Effector CD4-positive, alpha-beta T cell (primary cell): ENCODE data around the gene PNPLA7.
"Not testable (repeated sequence)": the region's sequence is repeated elsewhere in the genome, so short reads cannot be mapped to it uniquely, and the experiment has no call there.

ENCODE experiments used
- DNase-seq: peaks from one replicate; pipeline ENCODE4 v3.0.0-alpha.2; 2020

Gene PNPLA7

DNA sequence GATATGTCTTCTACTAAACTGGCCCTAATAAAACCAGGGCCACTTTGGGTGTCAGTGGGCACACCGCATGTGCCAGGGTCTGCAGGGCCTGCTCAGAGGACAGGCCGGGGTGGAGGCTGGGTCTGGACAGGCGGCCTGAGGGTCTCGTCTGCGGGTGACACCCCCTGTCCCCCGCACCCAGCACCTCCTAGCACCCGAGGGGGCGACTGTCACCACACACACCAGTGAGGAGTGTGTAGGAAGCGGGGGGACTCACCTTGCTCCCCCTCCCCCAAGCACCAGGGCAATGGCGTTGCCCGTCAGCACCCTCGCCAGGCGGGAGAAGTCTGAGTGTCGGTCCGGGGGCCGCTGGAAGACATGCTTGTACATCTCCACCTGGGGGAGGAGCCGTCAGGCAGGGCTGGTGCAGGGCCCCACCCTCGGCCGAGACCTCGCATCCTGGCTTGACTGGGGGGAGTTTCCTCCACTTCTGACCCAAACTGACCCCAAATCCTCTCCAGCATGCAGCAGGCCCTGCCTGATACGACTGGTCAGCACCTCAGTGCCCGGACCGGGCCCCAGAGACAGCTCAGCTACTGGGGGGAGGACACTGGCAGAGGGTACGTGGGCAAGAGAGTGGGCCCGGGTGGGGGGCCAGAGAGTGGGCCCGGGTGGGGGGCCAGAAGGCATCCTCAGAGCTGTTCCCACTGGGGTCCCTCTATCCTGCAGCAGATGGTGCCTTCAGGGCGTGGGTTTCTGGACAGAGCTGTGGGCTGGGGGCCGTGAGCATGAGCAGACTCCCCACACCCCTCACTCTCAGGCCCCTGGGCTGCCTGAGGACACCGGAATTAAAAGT is 72.2 kb downstream of the PNPLA7 start:
- DNase-seq, result no peak

DNA sequence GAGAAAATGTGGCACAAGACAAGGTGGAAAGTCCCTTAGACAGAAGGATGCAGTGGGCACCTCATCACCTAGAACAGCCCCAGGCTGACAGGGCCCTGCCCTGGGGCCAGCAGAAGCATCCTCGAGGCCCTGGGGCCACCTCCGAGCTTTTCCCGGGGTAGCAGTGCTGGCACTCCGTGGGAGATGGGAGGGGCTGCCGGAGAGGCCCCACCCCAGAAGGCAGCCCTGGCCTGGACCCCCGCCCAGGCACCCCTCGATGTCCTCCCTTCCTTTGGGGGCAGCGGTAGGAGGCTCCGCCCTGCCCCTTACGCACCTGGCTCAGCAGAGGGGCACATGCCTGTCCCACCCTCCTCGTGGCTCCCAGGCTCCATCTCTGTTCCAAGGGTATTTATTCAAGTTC is 73.3 kb downstream of the PNPLA7 start:
- no peak for DNase-seq

DNA sequence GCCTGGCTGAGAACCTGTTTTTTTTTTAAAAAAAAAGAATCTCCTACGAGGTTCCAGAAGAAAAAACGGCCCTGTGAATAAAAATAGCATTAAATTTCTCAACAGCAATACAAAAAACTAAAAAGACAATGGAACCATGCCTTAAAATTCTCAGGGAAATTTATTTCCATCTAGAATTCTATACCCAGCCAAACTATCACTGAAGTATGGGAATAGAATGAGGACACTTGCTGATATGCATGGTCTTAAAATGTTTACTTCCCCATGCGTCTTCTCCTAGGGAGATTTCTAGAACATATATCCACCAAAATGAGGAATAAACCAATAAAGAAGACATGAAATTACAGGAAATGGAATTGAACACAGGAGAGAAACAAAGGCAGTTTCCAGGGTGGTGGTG is 74.5 kb downstream of the PNPLA7 start:
- no peak for DNase-seq

DNA sequence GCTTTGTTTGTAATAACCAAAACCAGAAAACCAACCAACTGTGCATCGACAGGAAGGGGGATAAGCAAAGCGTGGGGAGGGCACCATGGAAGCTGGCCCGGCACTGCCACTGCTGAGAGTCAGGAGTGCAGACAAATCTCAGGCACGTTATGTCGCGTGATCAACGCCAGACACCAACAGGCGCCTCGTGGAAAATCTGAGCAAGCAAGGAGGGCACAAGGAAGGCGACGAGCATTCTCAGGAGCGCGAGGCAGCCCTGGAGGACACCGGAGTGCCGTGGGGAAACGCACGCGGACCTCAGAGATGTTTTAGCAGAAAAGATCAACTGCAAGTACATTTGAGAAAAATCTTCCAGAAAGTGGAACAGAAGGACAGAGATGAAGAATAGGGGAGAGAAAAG is 75.9 kb downstream of the PNPLA7 start:
- no peak for DNase-seq

DNA sequence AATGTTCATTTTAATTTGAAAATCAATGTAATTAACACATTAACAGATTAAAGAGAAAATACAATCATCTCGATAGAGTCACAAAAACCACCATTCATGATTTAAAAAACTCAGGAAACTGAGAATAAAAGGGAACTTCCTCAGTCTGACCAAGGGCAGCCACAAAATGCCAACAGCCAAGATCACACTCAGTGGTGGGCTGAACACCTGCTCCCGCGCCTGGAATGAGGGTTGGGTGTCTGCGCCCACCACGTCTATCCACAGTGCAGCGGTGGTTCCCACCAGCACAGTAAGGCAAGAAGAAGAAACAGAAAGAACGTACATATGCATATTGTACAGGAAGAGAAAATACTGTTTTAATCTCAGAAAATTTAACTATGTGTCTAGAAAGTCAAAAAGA is 79.4 kb downstream of the PNPLA7 start:
- no peak for DNase-seq

DNA sequence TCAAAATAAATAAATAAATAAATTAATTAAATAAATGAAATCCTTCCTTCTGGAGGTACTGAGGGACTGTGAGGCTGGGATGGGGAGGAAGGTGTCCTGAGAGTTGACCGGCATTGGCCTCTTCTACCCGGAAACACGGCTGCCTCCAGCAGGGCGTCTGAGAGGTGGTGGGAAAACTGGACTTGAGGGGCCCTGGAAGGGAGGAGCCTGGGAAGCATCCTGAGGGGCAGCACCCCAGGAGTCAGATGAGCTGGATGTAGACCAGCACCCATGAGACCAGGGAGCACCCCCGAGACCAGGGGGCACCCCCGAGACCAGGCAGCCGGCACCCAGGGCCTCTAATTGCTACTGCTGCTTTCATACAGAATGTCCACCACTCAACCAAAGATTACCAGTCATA is 82.3 kb downstream of the PNPLA7 start:
- no peak for DNase-seq

DNA sequence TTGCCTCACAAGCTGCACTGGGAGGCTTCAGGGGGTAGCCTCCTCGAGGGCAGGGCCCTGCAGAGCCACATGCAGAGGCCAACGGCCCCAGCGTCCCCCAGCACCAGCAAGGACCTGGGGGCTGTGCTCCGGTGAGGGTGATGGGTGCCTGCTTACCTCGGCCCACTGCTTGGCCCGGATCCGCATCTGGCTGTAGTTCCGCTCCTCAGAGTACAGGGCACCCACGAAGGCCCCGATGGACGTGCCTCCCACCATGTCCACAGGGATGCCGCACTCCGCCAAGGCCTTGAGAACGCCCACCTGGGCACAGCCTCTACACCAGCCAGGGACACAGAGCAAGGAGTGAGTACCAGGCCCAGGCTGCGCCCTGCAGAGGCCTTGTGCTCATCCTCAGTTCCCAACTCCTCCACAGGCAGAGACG is 83.0 kb downstream of the PNPLA7 start:
- no peak for DNase-seq

DNA sequence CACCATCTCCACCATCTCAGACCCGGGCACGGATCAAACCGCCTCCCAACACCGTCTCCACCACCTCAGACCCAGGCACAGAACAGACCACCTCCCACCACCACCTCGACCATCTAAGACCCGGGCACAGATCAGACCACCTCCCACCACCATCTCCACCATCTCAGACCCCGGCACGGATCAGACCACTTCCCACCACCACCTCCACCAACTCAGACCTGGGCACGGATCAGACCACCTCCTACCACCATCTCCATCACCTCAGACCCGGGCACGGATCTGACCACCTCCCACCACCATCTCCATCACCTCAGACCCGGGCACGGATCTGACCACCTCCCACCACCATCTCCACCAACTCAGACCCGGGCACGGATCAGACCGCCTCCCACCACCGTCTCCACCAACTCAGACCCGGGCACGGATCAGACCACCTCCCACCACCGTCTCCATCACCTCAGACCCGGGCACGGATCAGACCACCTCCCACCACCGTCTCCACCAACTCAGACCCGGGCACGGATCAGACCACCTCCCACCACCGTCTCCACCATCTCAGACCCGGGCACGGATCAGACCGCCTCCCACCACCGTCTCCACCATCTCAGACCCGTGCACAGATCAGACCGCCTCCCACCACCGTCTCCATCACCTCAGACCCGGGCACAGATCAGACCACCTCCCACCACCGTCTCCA is 83.7 kb downstream of the PNPLA7 start:
- not testable (repeated sequence) for DNase-seq

DNA sequence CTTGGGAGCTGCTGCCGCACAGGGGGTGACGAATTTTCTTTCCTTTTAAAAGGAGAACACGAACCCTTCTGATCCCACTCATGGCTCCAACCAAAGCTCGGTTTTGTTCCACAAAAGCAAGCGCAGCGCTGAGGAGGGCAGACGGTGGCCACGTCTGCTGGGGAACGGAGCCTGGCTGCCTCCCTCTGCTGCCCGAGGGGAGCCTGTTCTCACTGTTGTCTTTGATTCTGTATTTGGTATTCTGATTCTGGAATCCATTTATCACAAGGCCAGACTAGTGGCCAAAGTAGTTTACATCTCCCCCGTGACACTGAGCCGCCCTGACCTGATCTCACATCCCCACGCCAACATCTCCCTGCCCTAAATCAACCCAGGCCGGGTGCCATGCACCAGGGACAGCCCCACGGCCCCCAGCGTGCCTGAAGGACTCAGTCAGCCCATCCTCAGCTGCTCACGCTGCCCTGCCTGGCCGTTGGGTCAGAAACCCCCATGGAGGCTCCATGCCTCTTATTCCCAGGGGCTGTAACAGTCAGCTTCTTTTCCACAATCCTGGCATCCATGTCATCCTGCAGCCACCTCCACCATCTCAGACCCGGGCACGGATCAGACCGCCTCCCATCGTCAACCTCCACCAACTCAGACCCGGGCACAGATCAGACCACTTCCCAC is 84.3 kb downstream of the PNPLA7 start:
- no peak for DNase-seq

DNA sequence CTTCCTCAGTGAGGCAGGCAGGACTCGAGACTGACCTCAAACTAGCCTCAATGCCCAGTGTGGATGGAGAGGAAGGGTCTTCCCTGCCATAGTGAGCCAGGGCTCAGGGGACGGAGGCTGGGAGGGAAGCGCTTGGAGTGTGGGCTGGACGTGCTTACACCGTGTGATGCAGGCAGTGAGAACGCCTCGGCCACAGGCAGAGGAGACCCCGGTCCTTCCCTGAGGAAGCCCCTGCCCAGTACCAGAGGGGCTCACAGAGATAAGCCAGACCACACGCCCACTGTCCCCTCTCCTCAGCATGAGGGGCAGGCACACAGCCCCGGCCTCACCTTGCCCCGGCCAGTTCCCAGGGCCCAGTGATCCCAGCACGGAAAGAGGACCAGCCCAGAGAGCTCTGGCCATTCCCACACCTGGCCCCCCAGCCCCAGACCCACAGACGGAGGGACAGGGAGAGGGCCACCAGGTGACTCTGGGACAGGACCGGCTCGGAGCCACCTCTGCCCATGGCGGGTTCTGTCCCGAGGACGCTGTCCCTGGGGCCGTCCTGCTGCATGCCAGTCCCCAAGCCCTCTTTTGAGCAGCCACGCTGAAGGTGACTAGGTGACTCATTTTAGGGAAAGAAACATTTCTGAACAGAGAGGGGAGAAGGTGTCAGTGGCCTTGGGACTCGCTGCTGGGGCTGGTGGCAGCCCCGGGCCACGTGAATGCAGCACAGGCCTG is 85.0 kb downstream of the PNPLA7 start:
- no peak for DNase-seq

DNA sequence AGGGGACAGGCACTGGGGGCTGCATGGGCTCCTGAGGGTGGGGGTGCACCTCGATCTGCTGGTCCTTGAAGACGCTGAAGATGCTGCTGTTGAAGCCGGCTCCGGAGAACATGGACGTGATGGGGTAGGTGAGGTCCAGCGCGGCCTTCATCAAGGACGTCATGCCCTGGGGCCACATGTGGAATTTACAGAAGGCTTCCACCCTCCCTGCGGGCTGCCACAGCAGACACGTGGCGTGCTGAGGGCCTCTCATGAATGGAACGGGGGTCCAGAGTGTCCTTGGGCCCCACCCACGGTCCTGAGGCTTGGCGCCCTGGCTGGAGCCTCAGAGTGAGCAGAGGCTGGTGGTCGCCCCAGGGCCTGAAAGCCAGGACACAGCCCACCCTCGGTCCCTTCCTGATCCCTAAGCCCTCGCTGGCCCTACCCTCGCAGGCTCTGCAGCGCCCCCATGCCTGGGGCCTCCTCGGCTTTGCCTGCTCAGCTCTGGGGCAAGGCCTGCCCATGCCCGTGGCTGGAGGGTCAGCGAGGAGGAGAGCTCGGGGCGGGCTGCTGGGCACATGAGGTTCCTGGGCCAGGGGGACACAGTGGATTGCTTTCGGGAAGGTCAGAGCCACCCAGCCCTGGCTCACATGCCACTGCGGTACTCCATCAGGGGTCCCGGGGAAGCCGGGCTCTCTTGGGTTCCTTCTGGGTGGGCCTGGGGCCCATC is 85.8 kb downstream of the PNPLA7 start:
- DNase-seq, result no peak

DNA sequence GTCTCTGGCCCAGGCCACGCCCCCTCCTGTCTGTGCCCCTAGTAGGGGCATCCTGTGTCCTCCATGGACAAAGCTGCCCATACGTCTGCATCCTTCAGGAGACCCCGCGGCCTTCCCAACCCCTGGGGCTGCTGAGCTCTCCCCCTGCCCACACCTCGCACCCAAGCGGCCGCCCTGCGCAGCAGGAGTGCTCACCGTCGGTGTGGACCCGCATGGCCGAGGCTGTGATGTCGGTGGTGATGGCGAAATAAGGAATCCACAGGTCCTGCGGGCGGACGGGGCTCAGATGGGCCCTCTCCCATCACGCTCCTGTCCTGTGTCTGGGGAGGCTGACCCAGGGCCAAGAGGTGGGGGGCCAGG is 86.3 kb downstream of the PNPLA7 start:
- no peak for DNase-seq

DNA sequence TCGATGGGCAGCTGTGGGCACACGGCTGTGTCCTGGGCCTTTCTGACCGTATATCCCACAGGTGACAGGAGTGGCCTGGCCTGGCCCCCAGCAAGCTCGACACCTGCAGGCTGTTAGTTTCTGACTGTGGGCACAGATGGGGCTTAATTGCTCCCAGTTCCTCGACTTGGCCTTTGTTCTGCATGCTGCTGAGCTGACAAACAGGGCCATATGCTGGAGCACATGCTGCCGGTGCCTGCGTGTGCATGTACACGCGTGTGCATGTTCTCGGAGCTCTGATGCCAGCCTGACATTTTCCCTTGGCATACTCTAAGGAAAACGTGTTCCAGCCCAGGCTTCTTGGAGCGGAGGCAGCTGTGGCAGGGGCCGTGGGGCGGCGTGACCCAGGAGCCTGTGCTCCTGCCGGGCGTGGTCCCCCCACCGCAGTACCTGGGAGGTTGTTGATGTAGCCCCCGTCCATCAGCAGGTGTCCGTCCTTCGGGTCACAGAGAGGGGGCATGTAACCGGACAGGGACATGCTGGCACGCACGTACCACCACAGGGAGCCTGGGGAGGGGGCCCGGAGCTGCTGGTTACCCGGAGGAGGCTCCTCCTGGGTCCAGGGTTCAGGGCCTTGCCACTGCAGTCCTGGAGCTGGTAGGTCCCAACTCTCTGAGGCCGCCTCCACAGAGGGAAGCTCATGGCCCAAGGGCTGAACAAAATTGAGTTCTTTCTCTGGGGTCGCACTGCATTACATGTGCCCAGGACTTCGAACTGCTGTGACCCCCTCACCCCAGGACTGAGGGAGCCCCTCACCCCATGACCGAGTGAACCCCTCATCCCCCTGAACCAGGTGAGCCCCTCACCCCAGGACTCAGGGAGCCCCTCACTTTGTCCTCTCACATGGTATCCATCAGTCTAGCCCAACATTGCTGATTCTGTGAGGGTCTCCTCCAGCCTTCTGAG is 86.9 kb downstream of the PNPLA7 start:
- DNase-seq, result no peak

DNA sequence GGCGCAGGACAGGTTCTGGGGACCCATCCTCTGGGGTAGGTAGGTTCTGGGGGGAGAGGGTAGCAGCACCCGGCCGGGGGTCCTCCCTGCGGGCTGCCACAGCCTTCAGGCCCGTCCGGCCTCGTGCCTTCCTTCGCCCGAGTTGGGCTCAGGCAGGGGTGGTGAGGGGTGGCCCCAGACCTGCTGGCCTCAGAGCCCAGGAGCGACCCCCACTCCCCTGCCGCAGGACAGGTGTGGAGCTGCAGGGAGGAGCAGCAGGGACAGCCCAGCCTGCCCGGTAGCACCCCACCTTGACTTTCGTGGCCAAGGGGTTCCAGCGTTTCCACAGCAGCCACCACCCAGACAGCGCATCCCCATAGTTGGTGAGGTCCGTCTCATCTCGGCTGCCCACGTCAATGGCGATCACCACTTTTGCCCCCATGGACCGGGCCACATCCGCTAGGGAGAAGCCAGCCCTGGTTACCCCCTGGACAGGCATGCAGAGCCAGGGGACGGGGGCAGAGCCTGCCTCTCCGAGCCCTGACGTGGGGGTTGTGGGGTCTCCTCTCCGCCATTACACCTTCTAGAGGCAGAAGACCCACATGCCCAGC is 87.7 kb downstream of the PNPLA7 start:
- DNase-seq, result no peak

DNA sequence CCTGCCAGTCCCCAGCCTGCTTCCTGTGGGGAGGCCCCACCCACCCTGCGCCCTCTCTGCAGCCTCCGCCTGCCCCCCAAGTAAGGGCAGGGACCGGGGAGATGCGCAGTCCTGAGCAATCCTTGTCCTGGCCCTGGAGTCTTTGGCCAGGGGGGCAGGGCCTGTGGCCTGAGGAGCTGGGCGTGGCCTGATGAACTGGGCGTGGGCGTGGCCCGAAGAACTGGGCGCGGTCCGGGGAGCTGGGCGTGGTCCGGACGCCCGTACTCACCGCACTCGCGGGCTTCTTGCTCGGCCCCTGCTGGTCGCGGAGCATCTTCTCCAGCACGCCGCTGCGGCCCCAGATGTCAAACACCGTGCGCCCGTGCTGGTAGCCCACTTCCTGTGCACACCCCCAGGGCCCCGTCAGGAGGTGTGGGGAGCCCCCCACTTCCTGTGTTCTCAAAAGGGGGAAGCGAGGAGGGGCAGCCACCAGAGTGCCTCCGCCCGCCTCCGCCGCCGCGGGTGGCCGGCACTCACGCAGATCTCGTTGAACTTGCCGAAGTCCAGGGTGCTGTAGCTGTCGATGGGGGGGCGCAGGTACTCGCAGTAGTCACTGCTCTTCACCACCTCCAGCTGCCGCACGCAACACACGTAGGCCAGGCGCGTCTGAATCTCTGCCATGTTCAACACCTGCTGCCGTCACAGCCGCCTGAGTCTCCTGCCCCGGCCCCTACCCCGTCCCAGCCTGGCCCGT is 88.4 kb downstream of the PNPLA7 start:
- peak; percentile 69 for DNase-seq

DNA sequence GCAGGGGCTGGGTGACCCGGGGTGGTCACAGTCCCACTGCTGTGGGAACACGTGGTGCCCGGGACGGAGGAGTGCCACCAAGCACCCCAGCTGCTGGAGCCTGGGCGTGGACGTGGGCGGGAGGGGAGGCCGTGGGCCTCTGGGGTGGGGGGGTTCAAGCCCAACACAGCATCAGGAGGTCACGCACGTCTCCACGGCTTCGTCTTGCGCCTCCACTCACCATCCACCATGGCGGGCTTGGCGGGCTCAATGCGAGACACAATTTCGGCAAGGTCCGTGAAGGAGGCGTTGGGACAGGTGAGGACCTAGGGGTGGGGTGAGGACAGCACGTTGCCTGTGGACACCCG is 88.9 kb downstream of the PNPLA7 start:
- DNase-seq, result no peak

DNA sequence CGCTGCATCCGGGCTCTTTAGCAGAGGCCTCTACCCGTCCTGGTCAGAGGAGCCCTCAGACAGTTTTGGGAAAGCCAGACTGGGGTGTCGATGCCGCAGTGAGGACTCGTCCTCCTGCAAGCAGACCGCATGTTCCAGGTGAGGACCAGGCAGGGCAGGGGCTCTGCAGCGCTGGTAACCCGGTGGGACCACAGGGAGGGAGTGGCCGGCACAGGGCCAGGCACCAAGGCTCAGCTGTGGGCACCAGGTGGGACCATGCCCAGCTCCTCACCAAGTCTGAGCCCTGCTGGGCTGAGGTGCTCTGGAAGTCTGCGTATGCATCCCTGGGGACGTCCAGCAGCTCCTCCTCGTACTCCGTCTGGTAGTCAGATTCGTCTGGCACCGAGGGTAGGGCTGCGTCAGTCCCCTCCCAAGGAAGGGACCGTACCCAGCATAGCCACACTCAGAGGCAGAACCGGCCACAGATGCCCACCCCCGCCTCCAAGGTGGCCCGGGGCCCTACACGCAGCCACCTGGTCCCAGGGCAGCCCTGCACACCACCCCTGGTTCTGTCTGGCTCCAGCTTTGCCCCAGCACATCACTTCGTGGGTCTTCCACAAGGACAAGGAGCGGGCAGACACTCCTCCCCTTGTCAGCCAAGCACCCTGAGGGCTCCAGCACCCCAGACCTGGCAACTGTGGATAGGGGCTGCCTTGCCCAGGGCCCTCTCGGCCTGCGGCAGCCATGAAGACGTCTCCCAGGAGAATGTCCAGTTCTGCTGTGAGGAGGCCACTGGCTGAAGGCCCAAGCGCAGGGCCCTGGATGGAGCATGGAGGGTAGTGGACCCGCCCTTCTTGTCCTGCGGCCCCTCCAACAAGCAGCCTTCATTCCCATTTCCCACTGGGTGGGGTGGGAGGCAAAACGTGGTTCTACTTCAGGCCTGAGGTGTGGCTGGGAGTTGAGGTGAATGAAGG is 89.6 kb downstream of the PNPLA7 start:
- DNase-seq, result no peak

DNA sequence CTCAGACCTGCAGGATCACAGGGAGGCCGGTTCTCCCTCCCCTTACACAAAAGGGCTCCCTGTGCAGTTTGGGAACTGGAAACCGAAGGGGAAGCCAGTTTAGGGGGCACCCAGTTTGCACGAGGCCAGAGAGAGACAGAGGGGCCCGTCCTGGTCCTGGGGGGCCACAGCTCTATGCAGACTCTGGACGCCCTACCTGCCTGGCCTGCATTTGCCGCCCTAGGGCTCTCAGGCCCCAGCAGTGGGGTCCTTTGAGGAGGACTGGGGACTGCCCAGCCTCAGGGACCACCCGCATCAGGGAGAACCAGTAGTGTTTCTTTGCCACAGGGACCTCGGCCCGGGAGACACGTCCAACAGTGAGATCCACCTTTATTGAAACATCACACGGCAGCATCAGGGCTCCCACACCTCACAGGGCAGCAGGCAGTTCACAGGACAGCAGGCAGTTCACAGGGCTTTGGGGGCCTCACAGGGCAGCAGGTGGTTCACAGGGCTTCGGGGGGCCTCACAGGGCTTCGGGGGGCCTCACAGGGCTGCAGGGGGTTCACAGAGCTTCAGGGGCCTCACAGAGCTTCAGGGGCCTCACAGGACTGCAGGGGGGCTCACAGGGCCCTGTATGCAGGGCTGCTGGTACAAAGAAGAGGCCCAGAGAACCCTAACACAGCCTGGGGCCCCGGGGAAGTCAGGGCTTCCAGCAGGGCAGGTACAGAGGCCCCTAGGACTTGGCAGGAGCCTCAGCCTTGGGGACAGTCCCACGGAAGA is 90.4 kb downstream of the PNPLA7 start:
- no peak for DNase-seq
